Gastroesophageal sphincter (tissue), 3 donors: Measurements from ENCODE around the gene IL17F.

ENCODE experiments used
- EP300 ChIP-seq: sonication (generic); formaldehyde crosslinking; IDR thresholded peaks from one replicate; pipeline ENCODE4 v1.6.1; 2017; ENCODE audit warnings: antibody characterized with exemption, mild to moderate bottlenecking
- POLR2AphosphoS5 ChIP-seq: sonication (generic); formaldehyde crosslinking; IDR thresholded peaks from one replicate; pipeline ENCODE4 v1.6.1; 2017; ENCODE audit warnings: antibody characterized with exemption
- TF ChIP-seq, protein P1 (sequence below), 4 experiments: fragments of 200-600 bp in 2 of 4; fragments of 450-650 bp in 2 of 4; sonication (generic) in 1 of 4; IDR thresholded peaks; one replicate each; pipeline ENCODE4 v1.5.1; 2017 to 2019; ENCODE audit warnings: antibody characterized with exemption in 4 of 4, mild to moderate bottlenecking in 2 of 4, moderate library complexity in 2 of 4

DNA sequence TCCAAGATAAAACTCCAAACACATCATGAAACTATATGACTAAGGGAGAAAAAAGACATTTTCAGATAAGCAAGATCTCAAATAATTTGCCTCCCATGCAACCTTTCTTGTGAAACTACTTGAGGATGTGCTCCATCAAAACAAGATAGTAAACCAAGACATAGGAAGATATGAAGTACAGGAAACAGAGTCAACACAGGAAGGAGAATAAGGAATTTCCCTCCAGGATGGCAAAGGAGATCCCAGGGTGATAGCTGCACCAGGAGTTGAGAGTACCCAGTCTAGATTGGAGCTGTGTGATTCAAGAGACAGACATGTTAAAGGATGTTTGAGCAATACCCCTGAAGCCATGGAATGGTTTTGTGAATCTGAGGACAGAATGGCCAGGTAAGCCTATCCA, 42.8 kb downstream of the IL17F start:
- TF ChIP-seq, protein P1, sequence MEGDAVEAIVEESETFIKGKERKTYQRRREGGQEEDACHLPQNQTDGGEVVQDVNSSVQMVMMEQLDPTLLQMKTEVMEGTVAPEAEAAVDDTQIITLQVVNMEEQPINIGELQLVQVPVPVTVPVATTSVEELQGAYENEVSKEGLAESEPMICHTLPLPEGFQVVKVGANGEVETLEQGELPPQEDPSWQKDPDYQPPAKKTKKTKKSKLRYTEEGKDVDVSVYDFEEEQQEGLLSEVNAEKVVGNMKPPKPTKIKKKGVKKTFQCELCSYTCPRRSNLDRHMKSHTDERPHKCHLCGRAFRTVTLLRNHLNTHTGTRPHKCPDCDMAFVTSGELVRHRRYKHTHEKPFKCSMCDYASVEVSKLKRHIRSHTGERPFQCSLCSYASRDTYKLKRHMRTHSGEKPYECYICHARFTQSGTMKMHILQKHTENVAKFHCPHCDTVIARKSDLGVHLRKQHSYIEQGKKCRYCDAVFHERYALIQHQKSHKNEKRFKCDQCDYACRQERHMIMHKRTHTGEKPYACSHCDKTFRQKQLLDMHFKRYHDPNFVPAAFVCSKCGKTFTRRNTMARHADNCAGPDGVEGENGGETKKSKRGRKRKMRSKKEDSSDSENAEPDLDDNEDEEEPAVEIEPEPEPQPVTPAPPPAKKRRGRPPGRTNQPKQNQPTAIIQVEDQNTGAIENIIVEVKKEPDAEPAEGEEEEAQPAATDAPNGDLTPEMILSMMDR (IDR thresholded peaks at IDR 0.05), result no peak
- TF ChIP-seq EP300, result no peak
- no peak for TF ChIP-seq POLR2AphosphoS5
